GM19023 (cell line): ENCODE measurements around the gene TOX2.
"Not testable (repeated sequence)": the region's sequence is repeated elsewhere in the genome, so short reads cannot be mapped to it uniquely, and the experiment has no call there.

Source experiments
- ATAC-seq: cut with Tn5 transposase; IDR thresholded peaks from one replicate; pipeline ENCODE4 v1.9.1; 2021; ENCODE audit warnings: mild to moderate bottlenecking, moderate library complexity; ENCODE audit not compliant: unreplicated experiment

The TOX2 gene

DNA sequence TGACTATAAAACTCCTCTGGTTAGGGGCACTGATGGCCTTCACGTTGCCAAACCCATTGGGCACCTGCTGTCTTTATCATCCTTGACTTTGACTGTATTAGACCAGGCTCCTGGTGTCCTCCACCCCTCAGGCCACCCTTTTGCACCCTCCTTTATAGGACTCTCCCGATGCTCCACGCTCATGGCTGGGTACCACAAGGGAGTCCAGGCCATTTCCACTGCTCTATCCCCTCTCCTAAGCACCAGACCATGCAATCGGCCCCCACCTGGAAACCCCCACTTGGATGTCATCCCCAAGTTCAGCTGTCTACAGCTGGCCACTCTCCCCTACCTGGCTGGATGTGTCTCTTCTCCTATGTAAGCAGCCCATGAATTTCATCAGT lies 115.2 kb downstream of the TOX2 start:
- no peak for ATAC-seq

DNA sequence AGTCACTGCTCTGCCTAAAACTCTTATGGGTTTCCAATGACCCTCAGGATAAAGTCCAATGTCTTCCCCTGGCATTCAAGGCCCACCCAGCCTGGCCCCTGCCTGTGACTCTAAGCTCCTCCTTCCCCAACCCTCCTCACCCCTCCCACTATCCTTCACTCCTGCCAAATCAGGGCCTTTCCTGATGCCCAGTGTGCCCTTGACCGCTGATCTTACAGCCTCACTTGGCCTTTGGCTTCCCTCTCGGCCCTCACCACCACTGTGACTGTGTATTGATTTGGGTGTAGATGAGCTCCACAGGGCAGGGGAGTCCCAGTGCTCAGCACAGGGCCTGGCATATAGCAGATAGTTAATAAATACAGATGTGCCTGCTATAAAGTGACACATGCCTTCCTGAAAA lies 115.7 kb downstream of the TOX2 start:
- no peak for ATAC-seq

GRCh38 chr20:44031001-44031574 lies 116.4 kb downstream of the TOX2 start:
- no peak for ATAC-seq

GRCh38 chr20:44031781-44032582 lies 117.3 kb downstream of the TOX2 start:
- ATAC-seq, result no peak

DNA sequence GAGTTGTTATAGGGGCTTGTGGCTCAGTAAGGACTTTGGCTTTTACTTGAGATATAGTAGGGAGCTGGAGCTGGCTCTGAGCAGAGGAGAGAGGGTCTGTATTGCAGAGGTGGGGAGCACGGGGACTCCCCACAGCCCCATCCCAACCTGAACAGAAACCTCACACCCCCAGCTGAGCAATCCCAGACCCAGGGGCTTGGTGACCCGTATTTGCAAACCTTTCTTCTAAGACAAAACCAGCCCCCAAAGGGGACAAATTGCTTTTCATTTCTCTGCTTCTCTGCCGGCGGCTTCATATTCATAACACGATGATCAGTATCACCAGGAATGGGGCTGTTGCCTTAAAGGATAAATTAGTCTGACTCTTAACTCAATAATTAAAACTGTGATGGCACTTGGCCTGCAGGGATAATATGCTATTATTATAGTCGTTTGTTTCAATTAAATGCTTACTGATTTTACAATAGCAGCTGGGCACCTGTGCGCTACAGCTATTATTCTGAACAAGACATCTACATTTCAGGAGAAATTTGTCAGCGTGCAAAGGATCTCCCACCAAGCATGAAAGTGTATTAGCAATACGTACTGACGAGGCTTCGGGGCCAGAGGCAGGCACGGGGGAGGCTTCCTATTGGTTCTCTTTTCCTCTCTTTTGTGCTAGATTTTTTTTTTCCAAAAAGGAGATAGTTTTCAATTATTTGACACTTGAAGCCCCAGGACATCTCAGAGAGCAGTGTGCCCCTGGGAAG lies 118.1 kb downstream of the TOX2 start:
- ATAC-seq, result no peak

- ATAC-seq, result no peak
Observed at GRCh38 chr20:44033344-44033743, 118.7 kb downstream of the TOX2 start.

GRCh38 chr20:44033873-44034272 lies 119.2 kb downstream of the TOX2 start:
- ATAC-seq, result no peak

- no peak for ATAC-seq
Observed at GRCh38 chr20:44034451-44034850, 119.8 kb downstream of the TOX2 start.

GRCh38 chr20:44034965-44035635 lies 120.4 kb downstream of the TOX2 start:
- no peak for ATAC-seq

DNA sequence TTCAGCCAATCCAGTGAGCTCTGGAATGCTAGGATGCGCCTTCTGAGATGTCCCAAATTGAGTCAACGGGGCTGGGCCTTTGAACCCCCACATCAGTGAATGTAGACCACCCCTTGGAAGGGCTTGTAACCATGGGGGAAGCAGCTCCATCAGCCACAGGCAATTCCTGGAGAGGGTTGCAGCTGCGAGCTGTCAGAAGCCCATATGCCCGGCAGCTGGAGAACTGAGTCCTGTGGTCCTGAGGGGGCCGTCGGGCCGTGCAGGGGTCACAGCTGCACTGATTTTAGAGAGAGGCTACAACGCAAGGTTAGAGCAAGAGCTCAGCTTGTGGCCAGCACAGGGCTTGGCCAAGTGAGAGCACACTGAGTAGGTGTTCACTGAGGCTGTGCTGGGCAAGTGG lies 121.3 kb downstream of the TOX2 start:
- ATAC-seq, result no peak

DNA sequence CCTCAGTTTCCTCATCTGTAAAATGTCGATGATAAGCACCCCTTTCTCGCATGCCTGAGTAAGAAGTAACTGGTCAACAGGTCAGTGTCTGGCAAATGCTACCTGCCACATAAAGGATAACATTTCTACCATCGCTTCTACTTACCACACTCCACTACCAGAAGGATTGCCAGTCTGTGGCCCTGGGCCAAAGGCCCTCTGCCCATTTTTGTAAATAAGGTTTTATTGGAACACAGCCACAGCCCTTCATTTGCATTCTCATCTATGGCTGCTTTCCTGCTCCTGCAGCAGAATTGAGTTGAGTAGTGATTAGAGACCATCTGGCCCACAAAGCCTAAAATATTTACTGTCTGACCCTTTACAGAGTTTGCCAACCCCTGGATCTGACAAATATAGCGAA lies 121.8 kb downstream of the TOX2 start:
- no peak for ATAC-seq

GRCh38 chr20:44038681-44039123 lies 124.0 kb downstream of the TOX2 start:
- no peak for ATAC-seq

GRCh38 chr20:44039147-44039546 lies 124.5 kb downstream of the TOX2 start:
- no peak for ATAC-seq

- no peak for ATAC-seq
Observed at GRCh38 chr20:44039741-44040140, 125.1 kb downstream of the TOX2 start.

DNA sequence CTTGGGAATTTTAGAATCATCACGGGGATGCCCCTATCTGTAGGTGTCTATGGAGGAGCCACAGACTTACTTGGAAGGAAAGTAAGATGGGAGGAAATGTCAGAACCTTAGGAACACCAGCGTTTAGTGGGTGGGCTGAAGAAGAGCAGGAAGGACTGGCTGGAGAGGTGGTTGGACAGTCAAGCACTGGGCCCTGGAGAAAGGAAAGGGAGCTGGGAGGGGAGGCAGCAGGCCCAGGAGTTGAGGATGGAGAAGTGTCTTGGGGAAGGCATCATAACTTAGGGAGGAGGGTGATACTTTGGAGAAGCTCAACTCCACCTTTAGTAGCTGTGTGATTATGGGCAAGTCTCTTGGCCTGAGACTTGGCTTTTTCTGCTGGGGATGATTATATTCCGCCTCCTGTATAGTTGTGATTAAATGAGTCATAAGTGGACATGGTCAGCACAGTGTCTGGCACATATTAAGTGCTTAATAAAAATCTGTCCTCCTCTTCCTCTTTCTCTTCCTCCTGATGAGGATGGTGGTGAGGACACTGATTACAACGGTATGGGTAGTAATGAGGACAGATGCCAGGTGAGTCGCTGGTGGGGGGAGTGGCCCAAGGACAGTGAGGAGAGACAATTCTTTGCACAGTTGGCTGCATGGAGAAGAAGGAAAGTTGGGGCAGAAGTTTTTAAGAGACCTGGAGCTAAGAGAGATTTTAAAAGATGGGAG lies 125.7 kb downstream of the TOX2 start:
- ATAC-seq, result no peak

GRCh38 chr20:44041001-44041400 lies 126.3 kb downstream of the TOX2 start:
- no peak for ATAC-seq

GRCh38 chr20:44044712-44045111 lies 130.1 kb downstream of the TOX2 start:
- ATAC-seq, result not testable (repeated sequence)

DNA sequence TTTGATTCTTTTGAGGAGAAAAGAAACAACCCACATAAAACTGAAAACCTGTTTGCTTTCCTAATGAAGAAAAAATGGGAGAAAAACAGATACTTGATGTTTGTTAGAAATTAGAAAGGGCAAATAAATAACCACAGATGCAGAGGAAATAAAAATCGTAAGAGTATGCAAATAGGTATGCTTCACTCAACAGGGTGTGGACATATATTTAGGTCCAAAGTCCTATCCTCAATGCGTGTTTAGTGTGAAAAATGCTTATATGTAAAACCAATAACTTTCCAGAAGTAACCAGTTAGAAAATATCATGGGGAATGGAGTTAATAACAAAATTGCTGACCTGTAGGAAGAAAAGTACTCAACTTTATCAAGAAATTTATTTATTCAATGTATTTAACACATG lies 135.7 kb downstream of the TOX2 start:
- no peak for ATAC-seq

GRCh38 chr20:44050925-44051660 lies 136.4 kb downstream of the TOX2 start:
- ATAC-seq, result no peak

GRCh38 chr20:44051661-44052000 lies 137.0 kb downstream of the TOX2 start:
- no peak for ATAC-seq
